Activated T-cell treated with anti-CD3 and anti-CD28 coated beads for 24 hours (primary cell): ENCODE data around the gene GRM3.

Experiments
- DNase-seq: peaks from one replicate; pipeline ENCODE4 v3.0.0-alpha.2; 2020; ENCODE audit warnings: low read depth

Gene GRM3

GRCh38 chr7:86706406-86706805 is 62.7 kb downstream of the GRM3 start:
- DNase-seq, result no peak

DNA sequence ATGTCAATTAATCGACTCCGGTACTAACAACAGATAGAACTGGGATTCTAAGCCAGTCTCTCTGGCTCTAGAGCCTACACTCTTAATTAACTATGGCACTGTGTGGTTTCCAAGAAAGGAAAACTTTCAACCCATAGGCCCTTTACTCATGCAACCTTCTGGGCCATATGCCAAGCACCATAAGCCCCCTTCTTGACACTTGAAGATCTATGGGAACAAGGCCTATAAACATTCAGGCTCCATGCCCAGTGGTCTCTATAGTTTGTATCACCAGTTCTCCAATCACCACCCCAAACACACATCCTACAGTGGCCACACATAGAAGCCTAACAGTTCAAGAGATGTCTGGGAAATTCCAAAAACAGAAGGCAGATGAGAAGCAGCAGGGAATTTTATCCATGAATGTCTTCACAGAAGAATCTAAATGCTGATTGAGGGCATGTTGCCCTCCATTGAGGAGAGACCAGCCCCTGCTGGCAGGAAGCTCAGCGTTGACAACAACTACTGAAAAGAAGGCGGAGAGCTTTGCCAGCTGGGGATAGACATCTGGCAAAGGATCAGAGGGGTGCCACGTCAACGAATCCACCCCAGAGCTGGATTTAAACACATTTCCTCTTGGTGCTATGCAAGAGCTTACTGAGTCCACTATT is 64.4 kb downstream of the GRM3 start:
- no peak for DNase-seq

- DNase-seq, result no peak
These were observed 76.6 kb downstream of the GRM3 start for GRCh38 chr7:86720306-86720705.

GRCh38 chr7:86733783-86734182 is 90.1 kb downstream of the GRM3 start:
- DNase-seq, result no peak

GRCh38 chr7:86745013-86745745 is 101.5 kb downstream of the GRM3 start:
- no peak for DNase-seq

GRCh38 chr7:86747698-86748097 is 104.0 kb downstream of the GRM3 start:
- no peak for DNase-seq

DNA sequence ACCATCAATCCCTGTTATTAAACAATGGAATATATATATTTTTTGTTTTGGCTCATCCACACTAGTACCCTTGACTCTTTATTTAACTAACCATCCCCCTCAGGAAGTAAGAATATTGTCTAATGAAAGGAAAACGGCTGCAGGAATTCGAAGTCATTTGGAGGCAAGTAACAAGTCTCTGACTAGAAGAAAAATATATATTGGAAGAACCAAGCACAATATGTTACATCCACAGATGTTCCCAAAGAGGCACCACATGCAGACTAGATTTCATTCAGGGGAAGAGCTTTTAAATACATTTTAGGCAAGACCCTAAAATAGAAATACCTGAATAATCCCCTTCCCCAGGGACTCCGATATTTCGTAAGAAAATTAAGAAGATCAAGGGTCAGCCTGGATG is 104.5 kb downstream of the GRM3 start:
- no peak for DNase-seq

DNA sequence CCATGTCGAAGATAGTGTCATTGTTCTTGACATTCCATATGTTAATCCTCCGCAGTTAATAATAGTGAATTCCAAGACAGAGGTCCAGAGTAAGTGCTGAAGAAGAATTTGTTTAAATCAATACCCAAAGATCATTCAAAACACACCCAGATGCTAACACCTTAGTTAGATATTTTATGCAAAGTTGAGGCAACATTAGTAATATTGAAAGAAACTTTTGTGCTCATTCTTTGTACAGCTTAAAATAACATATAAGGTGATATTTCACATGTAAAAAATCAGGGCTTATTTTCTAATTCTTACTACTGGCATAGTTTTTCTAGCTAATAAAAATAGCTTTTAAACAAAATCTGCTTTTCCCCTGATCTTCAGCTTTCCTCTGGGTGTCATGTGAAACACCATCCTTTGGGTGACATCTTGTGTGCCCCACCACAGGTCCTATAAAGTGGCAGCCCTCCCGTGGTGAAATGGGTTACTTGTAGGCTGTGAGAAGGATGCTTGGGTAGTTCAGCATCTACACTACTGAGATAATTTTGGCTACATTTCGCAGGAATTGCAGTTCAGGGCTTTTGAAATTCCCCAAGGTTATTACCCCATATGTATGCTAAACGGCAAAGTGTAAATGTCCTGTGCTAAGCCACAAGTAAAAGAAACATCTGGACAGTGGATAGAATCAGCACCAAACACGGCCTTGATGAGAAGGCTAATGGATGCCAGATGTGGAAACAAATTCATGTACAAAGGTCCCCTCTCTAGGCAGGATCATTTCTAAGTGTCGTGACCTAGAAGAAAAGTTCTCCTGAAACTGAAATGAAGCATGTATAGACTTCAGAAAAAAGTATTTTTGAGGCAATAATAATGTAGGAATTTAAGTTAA is 105.4 kb downstream of the GRM3 start:
- DNase-seq, result no peak

DNA sequence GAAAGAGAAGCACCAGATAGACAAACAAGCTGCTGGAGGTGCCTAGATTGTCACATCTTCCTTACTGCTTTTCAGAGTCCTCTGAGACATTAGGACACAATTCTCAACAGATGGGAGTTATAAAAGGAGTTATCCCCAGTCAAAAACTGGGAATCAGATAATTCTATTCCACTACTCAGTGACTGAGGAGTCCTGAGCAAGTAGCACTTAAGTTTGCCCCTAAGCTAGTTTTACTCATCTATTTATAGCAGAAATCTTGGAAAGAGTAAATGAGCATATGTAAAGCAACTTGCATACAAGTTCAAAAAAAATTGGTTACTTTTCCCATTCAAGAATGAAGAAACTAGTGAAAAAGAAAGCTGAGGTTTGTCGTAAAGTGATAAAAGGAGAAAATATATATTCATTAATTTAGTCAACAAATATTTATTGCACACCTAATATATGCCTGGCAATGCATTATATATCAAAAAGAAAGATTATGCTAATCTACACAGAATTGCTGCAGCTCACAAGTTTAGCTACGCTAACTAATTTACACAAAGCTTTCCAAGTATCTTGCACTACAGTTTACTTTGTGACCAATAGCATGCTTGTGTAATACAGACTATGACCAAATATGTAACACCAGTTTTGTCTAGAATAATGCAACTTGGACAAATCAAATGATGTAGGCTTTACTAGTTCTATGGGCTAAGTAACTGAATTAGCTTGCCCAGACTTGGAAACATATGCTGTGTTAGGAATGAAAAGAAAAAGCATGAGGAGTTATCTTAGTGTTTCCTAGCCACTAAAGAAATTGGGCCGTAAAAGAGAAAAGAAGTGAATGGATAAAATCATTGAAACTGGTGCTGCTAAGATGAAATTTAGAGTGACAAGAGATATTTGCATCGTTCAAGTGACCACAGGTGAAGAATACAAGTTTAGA is 106.3 kb downstream of the GRM3 start:
- DNase-seq, result no peak

GRCh38 chr7:86760236-86760635 is 116.5 kb downstream of the GRM3 start:
- DNase-seq, result no peak

- DNase-seq, result no peak
These were observed 118.4 kb downstream of the GRM3 start for GRCh38 chr7:86762129-86762528.

GRCh38 chr7:86765931-86766330 is 122.2 kb downstream of the GRM3 start:
- no peak for DNase-seq

DNA sequence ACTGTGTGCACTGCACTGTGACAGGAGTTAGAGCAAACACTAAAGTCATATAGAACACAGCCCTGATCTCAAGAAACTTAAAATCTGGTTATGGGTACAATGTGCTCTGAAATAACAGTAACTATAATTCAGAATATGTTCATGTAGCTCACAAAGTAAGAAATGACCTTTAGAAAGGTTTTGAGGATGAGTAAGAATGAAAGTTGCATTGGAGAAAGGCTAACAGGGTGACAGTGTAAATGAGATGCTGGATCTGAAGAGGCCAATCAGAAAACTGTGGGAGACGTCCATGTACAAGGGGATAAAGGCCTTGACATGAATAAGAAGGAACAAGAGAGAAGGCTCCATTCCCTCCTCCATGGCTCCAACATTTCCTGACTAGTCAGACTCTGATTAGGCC is 124.7 kb downstream of the GRM3 start:
- no peak for DNase-seq

- no peak for DNase-seq
These were observed 125.5 kb downstream of the GRM3 start for GRCh38 chr7:86768967-86769760.

DNA sequence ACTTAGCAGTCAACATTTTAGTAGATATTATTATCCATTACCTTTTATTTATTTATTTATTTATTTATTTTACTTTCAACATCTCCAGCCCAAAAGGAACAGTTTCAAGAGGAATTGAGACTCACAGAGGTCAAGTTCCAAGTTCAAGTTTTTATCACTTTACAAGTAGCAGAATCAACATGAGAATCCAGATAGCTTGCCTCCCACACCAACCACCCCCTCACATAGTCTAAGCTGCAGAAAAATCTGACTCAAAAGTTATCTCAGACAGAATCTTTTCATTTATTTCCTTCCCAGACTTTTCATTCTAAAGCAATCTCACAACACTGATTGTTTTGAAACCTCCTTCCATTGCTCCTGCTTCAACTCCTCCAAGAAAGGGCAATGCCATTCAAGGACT is 129.6 kb downstream of the GRM3 start:
- no peak for DNase-seq

GRCh38 chr7:86775203-86775602 is 131.5 kb downstream of the GRM3 start:
- DNase-seq, result no peak

DNA sequence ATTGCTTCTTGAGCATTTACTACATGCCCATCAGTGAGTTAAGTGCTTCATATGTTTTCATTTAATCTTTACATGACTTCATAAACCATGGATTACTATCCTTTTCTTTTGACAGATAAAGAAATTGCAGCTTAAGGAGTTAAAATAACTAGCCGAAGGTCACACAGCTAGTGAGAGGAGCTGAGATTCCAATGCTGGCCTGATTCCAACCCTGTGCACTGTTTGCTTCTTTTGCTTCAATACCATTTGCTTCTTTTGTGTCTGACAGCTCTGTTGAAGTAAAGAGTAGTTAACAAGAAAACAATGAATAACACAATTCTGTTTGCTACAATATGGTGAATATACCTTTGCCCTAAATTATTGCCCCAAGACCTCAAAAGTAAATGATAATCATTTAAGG is 132.4 kb downstream of the GRM3 start:
- DNase-seq, result no peak

DNA sequence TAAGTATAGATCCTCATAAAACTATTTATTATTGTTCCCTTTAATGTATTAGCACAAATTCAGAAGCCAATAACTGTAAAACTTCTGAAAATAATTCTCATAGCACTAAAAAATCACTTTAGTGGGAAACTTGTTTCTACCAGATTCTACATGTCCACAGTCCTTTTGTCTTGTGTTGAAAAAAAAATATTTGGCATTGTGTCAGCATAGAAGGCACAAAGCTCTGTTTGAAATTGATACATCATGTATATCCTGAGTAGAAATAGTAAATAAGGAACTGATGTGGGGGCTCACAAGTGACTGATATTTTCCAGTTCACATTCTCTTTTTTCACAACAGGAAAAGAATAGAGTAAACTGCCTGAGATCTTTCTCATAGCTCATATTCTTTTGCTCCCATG is 134.6 kb downstream of the GRM3 start:
- no peak for DNase-seq

DNA sequence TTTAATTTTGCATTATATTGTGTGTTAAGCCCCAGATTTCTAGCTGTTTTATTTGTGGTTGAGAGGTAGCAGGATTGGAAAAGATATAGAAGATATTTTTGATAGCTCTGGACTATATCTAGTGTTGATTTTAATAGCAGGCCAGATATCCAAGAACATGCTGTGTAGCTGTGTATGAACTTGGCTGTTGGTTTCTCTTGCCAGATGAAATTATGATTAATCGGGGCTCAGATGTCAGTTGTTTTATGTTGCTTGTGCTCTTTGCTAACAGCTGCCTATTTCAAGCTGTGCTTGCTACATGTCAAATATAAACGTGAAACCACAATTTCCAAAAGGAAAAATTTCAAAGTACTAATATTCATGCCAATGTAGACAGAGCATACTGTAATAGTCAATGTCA is 141.1 kb downstream of the GRM3 start:
- DNase-seq, result no peak

DNA sequence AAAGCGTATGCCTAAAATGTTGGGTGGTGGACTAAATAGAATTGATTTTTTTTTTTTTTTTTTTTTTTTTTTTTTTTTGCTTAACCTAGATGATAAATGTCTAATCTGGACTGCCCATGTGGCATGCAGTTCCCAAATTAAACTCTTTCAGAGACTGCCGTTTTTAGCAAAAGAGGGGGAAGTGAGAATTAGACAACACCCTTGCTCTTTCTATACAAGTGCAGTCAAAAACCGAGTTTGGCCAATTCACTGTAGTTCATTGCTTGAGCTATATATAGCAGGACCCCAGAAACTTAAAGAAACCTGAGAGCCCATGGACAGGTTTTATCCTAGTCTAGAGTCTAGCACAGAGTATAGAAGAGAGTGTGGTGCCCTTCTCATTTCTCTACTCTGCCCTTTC is 141.9 kb downstream of the GRM3 start:
- DNase-seq, result no peak

DNA sequence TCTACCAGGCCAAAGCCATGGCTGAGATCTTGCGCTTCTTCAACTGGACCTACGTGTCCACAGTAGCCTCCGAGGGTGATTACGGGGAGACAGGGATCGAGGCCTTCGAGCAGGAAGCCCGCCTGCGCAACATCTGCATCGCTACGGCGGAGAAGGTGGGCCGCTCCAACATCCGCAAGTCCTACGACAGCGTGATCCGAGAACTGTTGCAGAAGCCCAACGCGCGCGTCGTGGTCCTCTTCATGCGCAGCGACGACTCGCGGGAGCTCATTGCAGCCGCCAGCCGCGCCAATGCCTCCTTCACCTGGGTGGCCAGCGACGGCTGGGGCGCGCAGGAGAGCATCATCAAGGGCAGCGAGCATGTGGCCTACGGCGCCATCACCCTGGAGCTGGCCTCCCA is 142.7 kb downstream of the GRM3 start:
- no peak for DNase-seq
